SW480 (cell line): ENCODE results near the gene HOXB6.

Experiments
- DNase-seq: peaks from one replicate; pipeline ENCODE4 v3.0.0-alpha.2; 2016; ENCODE audit warnings: low spot score

Gene HOXB6

GRCh38 chr17:48604770-48605329 is at the start of gene HOXB6:
Gene HOXB6 (minus strand): TSS chr17:48604986. CDS start chr17:48598150, 6,836 bp downstream.
- peak; percentile 92 for DNase-seq

GRCh38 chr17:48649741-48650140 is 45.0 kb upstream of the HOXB6 start:
- no peak for DNase-seq

- no peak for DNase-seq
Measured at GRCh38 chr17:48647963-48648245, 43.1 kb upstream of the HOXB6 start.

- peak; percentile 74 for DNase-seq
Measured at GRCh38 chr17:48647103-48647962, 42.5 kb upstream of the HOXB6 start.

GRCh38 chr17:48646183-48647102 is 41.7 kb upstream of the HOXB6 start:
- peak; percentile 71 for DNase-seq

- peak; percentile 18 for DNase-seq
Measured at GRCh38 chr17:48645639-48646182, 40.9 kb upstream of the HOXB6 start.

GRCh38 chr17:48644910-48645557 is 40.2 kb upstream of the HOXB6 start:
- DNase-seq = no peak

- DNase-seq = no peak
Measured at GRCh38 chr17:48644159-48644558, 39.4 kb upstream of the HOXB6 start.

- DNase-seq = no peak
Measured at GRCh38 chr17:48643697-48644012, 38.9 kb upstream of the HOXB6 start.

GRCh38 chr17:48642843-48643696 is 38.3 kb upstream of the HOXB6 start:
- DNase-seq = no peak

GRCh38 chr17:48642059-48642842 is 37.5 kb upstream of the HOXB6 start:
- no peak for DNase-seq

- DNase-seq = no peak
Measured at GRCh38 chr17:48641541-48642058, 36.8 kb upstream of the HOXB6 start.

- no peak for DNase-seq
Measured at GRCh38 chr17:48640858-48641180, 36.0 kb upstream of the HOXB6 start.

- DNase-seq = no peak
Measured at GRCh38 chr17:48639982-48640857, 35.4 kb upstream of the HOXB6 start.

GRCh38 chr17:48639136-48639535 is 34.4 kb upstream of the HOXB6 start:
- no peak for DNase-seq

- DNase-seq = no peak
Measured at GRCh38 chr17:48637323-48638260, 32.8 kb upstream of the HOXB6 start.

GRCh38 chr17:48636177-48637018 is 31.6 kb upstream of the HOXB6 start:
- DNase-seq = no peak
